Measurements from ENCODE around the gene MATCAP1.

MATCAP1 gene

DNA sequence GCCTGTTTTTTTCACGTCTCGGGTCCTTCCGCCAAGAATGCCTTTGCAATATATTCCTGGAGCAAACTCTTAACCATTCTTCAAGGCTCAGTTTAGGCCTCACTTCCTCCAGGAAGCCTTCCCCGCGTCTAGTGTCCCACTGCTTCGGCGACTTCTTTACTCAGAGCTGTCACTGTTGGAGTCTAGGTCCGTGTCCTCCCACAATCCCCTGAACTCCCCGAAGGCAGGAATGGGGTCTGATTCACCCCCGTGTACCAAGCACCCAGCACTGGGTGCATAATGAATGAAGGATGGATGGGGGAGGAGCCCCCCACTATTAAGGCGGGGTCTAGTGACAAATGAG lies 508 bp downstream of the MATCAP1 start:
- Histone ChIP-seq H3K4me2 (ENCODE audit: insufficient read depth, low read length, poor library complexity, severe bottlenecking) (peak overlapping the region; percentile 82), H2BK15ac (ENCODE audit: low read length) (no peak overlapping the region)

DNA sequence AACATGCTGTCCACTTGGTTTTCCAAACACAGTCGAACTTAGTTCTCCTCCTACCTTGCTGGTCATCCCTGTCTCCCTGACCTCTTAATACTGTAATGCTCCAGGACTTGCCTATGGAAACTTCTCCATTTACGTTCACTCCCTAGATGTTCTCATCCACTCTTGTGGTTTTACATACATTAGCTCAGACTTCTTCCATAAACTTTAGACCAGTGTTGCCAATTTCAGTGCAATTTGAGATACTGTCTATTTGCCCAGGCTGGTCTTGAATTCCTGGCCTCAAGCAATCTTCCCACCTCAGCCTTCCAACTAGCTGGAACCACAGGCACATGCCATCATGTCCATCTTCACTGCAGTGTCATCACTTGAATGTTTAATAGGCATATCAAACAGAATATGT lies 1.5 kb downstream of the MATCAP1 start:
- no peak overlapping the region for H3K4ac ChIP-seq (ENCODE audit: low read length)
- H3K27me3 ChIP-seq (ENCODE audit: control insufficient read depth in 3 of 3, insufficient read depth in 3 of 3, low read depth in 1 of 3, low read length in 3 of 3), result peaks cover 5 to 55% (median 8%) of the 10 kb centered on the region in 3 experiments
- peaks cover 8 to 21% of the 10 kb centered on the region in 2 donors for H3K4me1 ChIP-seq (ENCODE audit: control insufficient read depth in 2 of 2, insufficient read depth in 1 of 2, low read depth in 1 of 2, low read length in 2 of 2)
- H2BK15ac ChIP-seq (ENCODE audit: low read length), result no peak overlapping the region
- H3K9me3 ChIP-seq (replicated peaks in 1 of 2; ENCODE audit: control insufficient read depth in 2 of 2, insufficient read depth in 1 of 2, low read depth in 1 of 2, low read length in 2 of 2), result no peaks in the 10 kb centered on the region
- H3K4me2 ChIP-seq (ENCODE audit: insufficient read depth, low read length, poor library complexity, severe bottlenecking), result no peak overlapping the region
- H3K36me3 ChIP-seq (replicated peaks in 1 of 2; ENCODE audit: control insufficient read depth in 2 of 2, insufficient read depth in 2 of 2, low read length in 2 of 2), result peaks cover 0 to 13% of the 10 kb centered on the region in 2 donors
- H4K91ac ChIP-seq (ENCODE audit: low read depth, low read length, poor library complexity), result no peak overlapping the region
- H2AFZ ChIP-seq (ENCODE audit: low read length), result no peak overlapping the region
- H2BK5ac ChIP-seq (ENCODE audit: low read length), result no peak overlapping the region
- peaks cover 6% of the 10 kb centered on the region for H3K79me1 ChIP-seq (ENCODE audit: low read depth, low read length)
- H2AK5ac ChIP-seq (ENCODE audit: low read depth, low read length), result no peak overlapping the region
- no peak overlapping the region for H3K9ac ChIP-seq (ENCODE audit: low read depth, low read length, poor library complexity)
- no peak overlapping the region for H3K23ac ChIP-seq (ENCODE audit: low read depth, low read length, poor library complexity)
- no peak for DNase-seq (ENCODE audit: low spot score)
- H3K4me3 ChIP-seq (ENCODE audit: low read length in 2 of 2), result peak overlapping the region in 1 of 2 donors; percentile 54
- no peak overlapping the region for H2BK12ac ChIP-seq (ENCODE audit: low read length)
- WGBS, 2 donors (ENCODE audit: extremely low coverage in 2 of 2, insufficient read length in 2 of 2, insufficient replicate concordance in 1 of 2), result no CpG with 5 or more reads among the region's 2 CpGs
- no peak overlapping the region for H2BK120ac ChIP-seq (ENCODE audit: low read depth, low read length)
- no peak overlapping the region for H3K14ac ChIP-seq (ENCODE audit: low read length)
- H3K27ac ChIP-seq (replicated peaks; ENCODE audit: low read length), result no peak overlapping the region
- H3K18ac ChIP-seq (ENCODE audit: low read length), result no peak overlapping the region
- H4K8ac ChIP-seq (ENCODE audit: low read depth, low read length), result no peak overlapping the region

More for the DNA sequence above, 508 bp downstream of the MATCAP1 start:
- no peak overlapping the region for H4K8ac ChIP-seq (ENCODE audit: low read depth, low read length)
- H3K27ac ChIP-seq (replicated peaks; ENCODE audit: low read length), result no peak overlapping the region
- no peak overlapping the region for H4K91ac ChIP-seq (ENCODE audit: low read depth, low read length, poor library complexity)
- H3K4ac ChIP-seq (ENCODE audit: low read length), result no peak overlapping the region
- peak overlapping the region; percentile 84 for H3K18ac ChIP-seq (ENCODE audit: low read length)
- no peak overlapping the region for H2BK12ac ChIP-seq (ENCODE audit: low read length)
- no peak overlapping the region for H2AK5ac ChIP-seq (ENCODE audit: low read depth, low read length)
- H2AFZ ChIP-seq (ENCODE audit: low read length), result peak overlapping the region; percentile 96
- H3K23ac ChIP-seq (ENCODE audit: low read depth, low read length, poor library complexity), result no peak overlapping the region
- H3K4me1 ChIP-seq (ENCODE audit: control insufficient read depth in 2 of 2, insufficient read depth in 1 of 2, low read depth in 1 of 2, low read length in 2 of 2), result peaks cover 8 to 19% of the 10 kb centered on the region in 2 donors
- H3K36me3 ChIP-seq (replicated peaks in 1 of 2; ENCODE audit: control insufficient read depth in 2 of 2, insufficient read depth in 2 of 2, low read length in 2 of 2), result peaks cover 0 to 13% of the 10 kb centered on the region in 2 donors
- H3K9me3 ChIP-seq (replicated peaks in 1 of 2; ENCODE audit: control insufficient read depth in 2 of 2, insufficient read depth in 1 of 2, low read depth in 1 of 2, low read length in 2 of 2), result no peaks in the 10 kb centered on the region
- H3K79me1 ChIP-seq (ENCODE audit: low read depth, low read length), result peaks cover 7% of the 10 kb centered on the region
- WGBS, 2 donors (ENCODE audit: extremely low coverage in 2 of 2, insufficient read length in 2 of 2, insufficient replicate concordance in 1 of 2), result no CpG with 5 or more reads among the region's 11 CpGs
- peak overlapping the region; percentile 54 to 90 for H3K4me3 ChIP-seq (ENCODE audit: low read length in 2 of 2)
- peaks cover 5 to 46% (median 8%) of the 10 kb centered on the region in 3 experiments for H3K27me3 ChIP-seq (ENCODE audit: control insufficient read depth in 3 of 3, insufficient read depth in 3 of 3, low read depth in 1 of 3, low read length in 3 of 3)
- no peak overlapping the region for H3K14ac ChIP-seq (ENCODE audit: low read length)
- DNase-seq (ENCODE audit: low spot score), result no peak
- H2BK5ac ChIP-seq (ENCODE audit: low read length), result peak overlapping the region; percentile 94
- H3K9ac ChIP-seq (ENCODE audit: low read depth, low read length, poor library complexity), result peak overlapping the region; percentile 55
- no peak overlapping the region for H2BK120ac ChIP-seq (ENCODE audit: low read depth, low read length)

DNA sequence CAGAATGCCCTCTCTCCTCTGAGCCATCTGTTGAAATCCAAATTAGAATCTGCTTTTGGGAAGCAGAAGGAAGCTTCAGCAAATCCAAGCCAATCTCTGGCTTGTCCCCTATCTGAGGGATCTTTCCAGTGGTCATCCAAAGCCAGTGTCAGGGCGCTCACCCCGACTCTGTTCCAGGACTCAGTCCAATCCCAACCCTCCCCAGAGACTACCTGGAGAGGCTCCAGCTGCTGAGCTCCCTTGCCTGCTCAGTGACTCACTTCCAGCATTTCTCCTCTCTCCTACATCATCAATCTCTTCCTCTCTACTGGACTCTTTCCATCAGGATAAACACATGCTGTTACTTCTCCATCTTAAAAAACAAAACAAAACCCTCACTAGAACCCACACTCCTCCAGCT lies 2.4 kb downstream of the MATCAP1 start:
- Histone ChIP-seq H4K8ac (ENCODE audit: low read depth, low read length) (no peak overlapping the region), H4K91ac (ENCODE audit: low read depth, low read length, poor library complexity) (no peak overlapping the region), H2BK5ac (ENCODE audit: low read length) (no peak overlapping the region), H3K27ac (replicated peaks; ENCODE audit: low read length) (no peak overlapping the region), H3K4me2 (ENCODE audit: insufficient read depth, low read length, poor library complexity, severe bottlenecking) (no peak overlapping the region), H3K27me3 (ENCODE audit: control insufficient read depth in 3 of 3, insufficient read depth in 3 of 3, low read depth in 1 of 3, low read length in 3 of 3) (peaks cover 5 to 58% (median 8%) of the 10 kb centered on the region in 3 experiments), H3K9me3 (replicated peaks in 1 of 2; ENCODE audit: control insufficient read depth in 2 of 2, insufficient read depth in 1 of 2, low read depth in 1 of 2, low read length in 2 of 2) (no peaks in the 10 kb centered on the region), H3K79me1 (ENCODE audit: low read depth, low read length) (peaks cover 6% of the 10 kb centered on the region), H3K4me3 (ENCODE audit: low read length in 2 of 2) (no peak overlapping the region), H3K14ac (ENCODE audit: low read length) (no peak overlapping the region), H2AK5ac (ENCODE audit: low read depth, low read length) (peak overlapping the region; percentile 5), H3K36me3 (replicated peaks in 1 of 2; ENCODE audit: control insufficient read depth in 2 of 2, insufficient read depth in 2 of 2, low read length in 2 of 2) (peaks cover 0 to 17% of the 10 kb centered on the region in 2 donors), H3K18ac (ENCODE audit: low read length) (no peak overlapping the region), H3K4ac (ENCODE audit: low read length) (no peak overlapping the region), H2BK120ac (ENCODE audit: low read depth, low read length) (no peak overlapping the region), H2BK15ac (ENCODE audit: low read length) (no peak overlapping the region), H2AFZ (ENCODE audit: low read length) (no peak overlapping the region), H3K23ac (ENCODE audit: low read depth, low read length, poor library complexity) (no peak overlapping the region), H2BK12ac (ENCODE audit: low read length) (no peak overlapping the region), H3K9ac (ENCODE audit: low read depth, low read length, poor library complexity) (no peak overlapping the region), H3K4me1 (ENCODE audit: control insufficient read depth in 2 of 2, insufficient read depth in 1 of 2, low read depth in 1 of 2, low read length in 2 of 2) (peaks cover 8 to 16% of the 10 kb centered on the region in 2 donors)
- DNase-seq (ENCODE audit: low spot score), result no peak
- no CpG with 5 or more reads among the region's 2 CpGs for WGBS, 2 donors (ENCODE audit: extremely low coverage in 2 of 2, insufficient read length in 2 of 2, insufficient replicate concordance in 1 of 2)

DNA sequence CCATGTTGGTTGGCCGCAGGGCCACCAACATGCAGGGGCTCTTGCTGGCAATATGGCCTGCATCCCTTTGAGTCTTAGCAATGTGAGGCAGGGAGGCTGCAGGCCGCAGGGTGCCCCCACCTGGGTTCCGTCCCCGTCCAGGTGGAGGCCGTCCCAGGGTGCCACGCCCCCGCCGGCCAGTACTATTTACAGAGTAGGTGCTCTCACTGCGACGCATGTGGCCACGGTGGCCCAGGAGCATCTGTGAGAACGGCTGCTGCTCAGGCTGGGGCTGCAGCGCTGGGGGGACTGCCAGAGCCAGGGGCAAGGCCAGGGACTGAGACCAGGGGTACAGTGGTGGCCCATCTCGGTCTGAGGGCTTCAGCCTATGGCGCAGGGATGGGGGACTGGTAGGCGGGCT lies 3.6 kb downstream of the MATCAP1 start:
- Histone ChIP-seq H4K91ac (ENCODE audit: low read depth, low read length, poor library complexity) (no peak overlapping the region), H3K9ac (ENCODE audit: low read depth, low read length, poor library complexity) (peak overlapping the region; percentile 16), H3K18ac (ENCODE audit: low read length) (no peak overlapping the region), H2BK12ac (ENCODE audit: low read length) (no peak overlapping the region), H3K4me3 (ENCODE audit: low read length in 2 of 2) (no peak overlapping the region), H3K4me1 (ENCODE audit: control insufficient read depth in 2 of 2, insufficient read depth in 1 of 2, low read depth in 1 of 2, low read length in 2 of 2) (peaks cover 8 to 16% of the 10 kb centered on the region in 2 donors), H3K4ac (ENCODE audit: low read length) (no peak overlapping the region), H3K4me2 (ENCODE audit: insufficient read depth, low read length, poor library complexity, severe bottlenecking) (no peak overlapping the region), H2BK5ac (ENCODE audit: low read length) (no peak overlapping the region), H2BK120ac (ENCODE audit: low read depth, low read length) (no peak overlapping the region), H3K36me3 (replicated peaks in 1 of 2; ENCODE audit: control insufficient read depth in 2 of 2, insufficient read depth in 2 of 2, low read length in 2 of 2) (peaks cover 2 to 19% of the 10 kb centered on the region in 2 donors), H3K79me1 (ENCODE audit: low read depth, low read length) (peaks cover 6% of the 10 kb centered on the region), H3K14ac (ENCODE audit: low read length) (no peak overlapping the region), H3K27me3 (ENCODE audit: control insufficient read depth in 3 of 3, insufficient read depth in 3 of 3, low read depth in 1 of 3, low read length in 3 of 3) (peaks cover 5 to 57% (median 7%) of the 10 kb centered on the region in 3 experiments), H3K23ac (ENCODE audit: low read depth, low read length, poor library complexity) (no peak overlapping the region), H2AK5ac (ENCODE audit: low read depth, low read length) (no peak overlapping the region), H2BK15ac (ENCODE audit: low read length) (no peak overlapping the region), H4K8ac (ENCODE audit: low read depth, low read length) (no peak overlapping the region), H2AFZ (ENCODE audit: low read length) (no peak overlapping the region), H3K27ac (replicated peaks; ENCODE audit: low read length) (no peak overlapping the region), H3K9me3 (replicated peaks in 1 of 2; ENCODE audit: control insufficient read depth in 2 of 2, insufficient read depth in 1 of 2, low read depth in 1 of 2, low read length in 2 of 2) (no peaks in the 10 kb centered on the region)
- no CpG with 5 or more reads among the region's 16 CpGs for WGBS, 2 donors (ENCODE audit: extremely low coverage in 2 of 2, insufficient read length in 2 of 2, insufficient replicate concordance in 1 of 2)
- no peak for DNase-seq (ENCODE audit: low spot score)
